Type B pancreatic cell (in vitro differentiated cells): ENCODE results near the gene NACC1. TPM values are rescaled to one million over a fixed set of nuclear protein-coding genes. Genes with fewer than 3 reads are reported as not detected.

Experiments
- DNase-seq: peaks from one replicate; pipeline ENCODE4 v3.0.0; 2021; ENCODE audit warnings: mixed read lengths; ENCODE audit not compliant: unreplicated experiment; ENCODE audit errors: extremely low spot score
- H3K27ac Mint-ChIP-seq: 2 replicates; pipeline ENCODE4 v1.8.0; 2021; ENCODE audit warnings: mild to moderate bottlenecking, mixed read lengths
- H3K27me3 Mint-ChIP-seq: 2 replicates; pipeline ENCODE4 v1.8.0; 2021; ENCODE audit warnings: mixed read lengths
- H3K36me3 Mint-ChIP-seq: 2 replicates; pipeline ENCODE4 v1.8.0; 2021; ENCODE audit warnings: mixed read lengths
- H3K4me1 Mint-ChIP-seq: one replicate; pipeline ENCODE4 v1.8.0; 2021; ENCODE audit warnings: mixed read lengths; ENCODE audit not compliant: unreplicated experiment
- H3K4me3 Mint-ChIP-seq: 2 replicates; pipeline ENCODE4 v1.8.0; 2021; ENCODE audit warnings: mild to moderate bottlenecking, mixed read lengths
- H3K9me3 Mint-ChIP-seq: 2 replicates; pipeline ENCODE4 v1.8.0; 2021; ENCODE audit warnings: mixed read lengths
- CTCF ChIP-seq: fragments of 200-600 bp; sonication (generic); conservative IDR thresholded peaks from 2 replicates; pipeline ENCODE4 v1.5.0; 2021; ENCODE audit warnings: antibody characterized with exemption, mild to moderate bottlenecking
- long read RNA-seq: library from polyadenylated mRNA; unstranded; transcript quantifications from one replicate; pipeline ENCODE4 v2.0.0, GENCODE V29; 2020
- total RNA-seq: library from RNA; stranded (reverse); gene quantifications from 2 replicates; pipeline ENCODE4 v1.2.1, GENCODE V29; 2021; ENCODE audit warnings: low replicate concordance

NACC1 gene
- 66.8 and 77.9 TPM in 2 replicates for total RNA-seq
- long read RNA-seq = 0 reads

GRCh38 chr19:13117772-13118423 lies at the start of gene NACC1:
Gene NACC1, plus strand, starts transcription at chr19:13118264. Its CDS starts 16,944 bp downstream, at chr19:13135208.
- TF ChIP-seq CTCF = no peak
- DNase-seq = peak; percentile 97
- no peaks in the 10 kb centered on the region for H3K27me3 Mint-ChIP-seq
- H3K36me3 Mint-ChIP-seq = no peaks in the 10 kb centered on the region
- peak within 1 kb of the TSS; percentile 92 for H3K27ac Mint-ChIP-seq
- peaks cover 39% of the 10 kb centered on the region for H3K4me1 Mint-ChIP-seq
- peak within 1 kb of the TSS; percentile 98 for H3K4me3 Mint-ChIP-seq
- no peaks in the 10 kb centered on the region for H3K9me3 Mint-ChIP-seq

GRCh38 chr19:13069415-13070359 lies 48.4 kb upstream of the NACC1 start:
- no peak overlapping the region for H3K27ac Mint-ChIP-seq
- no peaks in the 10 kb centered on the region for H3K36me3 Mint-ChIP-seq
- H3K4me3 Mint-ChIP-seq = no peak overlapping the region
- H3K27me3 Mint-ChIP-seq = peaks cover 87% of the 10 kb centered on the region
- no peak for DNase-seq
- no peak for TF ChIP-seq CTCF
- H3K4me1 Mint-ChIP-seq = peaks cover 10% of the 10 kb centered on the region
- H3K9me3 Mint-ChIP-seq = no peaks in the 10 kb centered on the region

DNA sequence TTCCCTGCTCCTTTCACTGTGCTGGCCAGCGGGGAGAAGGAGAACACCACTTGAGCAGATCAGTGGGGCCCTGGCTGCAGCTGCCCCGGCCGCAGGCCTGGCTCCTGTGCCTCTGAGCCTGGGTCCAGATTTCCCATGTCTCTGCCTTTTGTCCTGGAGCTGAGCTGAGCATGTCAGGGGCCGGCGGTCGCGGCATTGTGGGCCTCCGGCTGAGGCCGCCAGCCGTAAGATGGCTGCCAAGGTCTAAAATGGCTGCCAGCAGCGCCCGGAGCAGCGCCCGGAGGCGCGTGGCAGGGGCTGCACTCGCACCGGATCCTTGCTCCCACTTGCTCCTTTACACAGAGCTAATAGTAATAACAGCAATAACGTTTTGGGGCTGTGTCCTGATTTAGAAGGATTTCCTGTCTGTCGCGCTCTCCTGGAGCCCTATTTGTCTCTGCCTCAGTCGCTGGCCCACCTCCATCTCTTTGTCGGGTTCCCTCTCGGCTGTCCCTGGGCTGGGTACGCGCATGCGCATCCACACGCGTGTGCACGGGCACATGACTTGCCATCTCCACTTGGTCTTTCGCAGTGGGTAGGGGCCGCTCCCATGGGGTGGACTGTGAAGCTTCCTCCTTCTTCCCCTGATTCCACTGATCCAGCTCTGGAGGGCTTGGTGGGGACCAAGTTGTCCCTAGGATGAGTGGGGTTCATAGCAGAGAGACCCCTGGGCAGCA lies 47.5 kb upstream of the NACC1 start:
- Mint-ChIP-seq H3K4me1 (peaks cover 10% of the 10 kb centered on the region), H3K27ac (no peak overlapping the region), H3K4me3 (no peak overlapping the region), H3K9me3 (no peaks in the 10 kb centered on the region), H3K36me3 (no peaks in the 10 kb centered on the region), H3K27me3 (peaks cover 85% of the 10 kb centered on the region)
- no peak for DNase-seq
- TF ChIP-seq CTCF = no peak

- no peak overlapping the region for H3K27ac Mint-ChIP-seq
- H3K27me3 Mint-ChIP-seq = peaks cover 84% of the 10 kb centered on the region
- no peak for TF ChIP-seq CTCF
- H3K4me1 Mint-ChIP-seq = peaks cover 7% of the 10 kb centered on the region
- no peaks in the 10 kb centered on the region for H3K36me3 Mint-ChIP-seq
- H3K9me3 Mint-ChIP-seq = no peaks in the 10 kb centered on the region
- no peak overlapping the region for H3K4me3 Mint-ChIP-seq
- no peak for DNase-seq
Measured at GRCh38 chr19:13071444-13072187, 46.4 kb upstream of the NACC1 start.
